ENCODE data around the gene SMIM38. TPM values are rescaled to one million over a fixed set of nuclear protein-coding genes. Genes with fewer than 3 reads are reported as not detected.

SMIM38 gene
- total RNA-seq, 1 experiment from 2014 or later, result not detected

DNA sequence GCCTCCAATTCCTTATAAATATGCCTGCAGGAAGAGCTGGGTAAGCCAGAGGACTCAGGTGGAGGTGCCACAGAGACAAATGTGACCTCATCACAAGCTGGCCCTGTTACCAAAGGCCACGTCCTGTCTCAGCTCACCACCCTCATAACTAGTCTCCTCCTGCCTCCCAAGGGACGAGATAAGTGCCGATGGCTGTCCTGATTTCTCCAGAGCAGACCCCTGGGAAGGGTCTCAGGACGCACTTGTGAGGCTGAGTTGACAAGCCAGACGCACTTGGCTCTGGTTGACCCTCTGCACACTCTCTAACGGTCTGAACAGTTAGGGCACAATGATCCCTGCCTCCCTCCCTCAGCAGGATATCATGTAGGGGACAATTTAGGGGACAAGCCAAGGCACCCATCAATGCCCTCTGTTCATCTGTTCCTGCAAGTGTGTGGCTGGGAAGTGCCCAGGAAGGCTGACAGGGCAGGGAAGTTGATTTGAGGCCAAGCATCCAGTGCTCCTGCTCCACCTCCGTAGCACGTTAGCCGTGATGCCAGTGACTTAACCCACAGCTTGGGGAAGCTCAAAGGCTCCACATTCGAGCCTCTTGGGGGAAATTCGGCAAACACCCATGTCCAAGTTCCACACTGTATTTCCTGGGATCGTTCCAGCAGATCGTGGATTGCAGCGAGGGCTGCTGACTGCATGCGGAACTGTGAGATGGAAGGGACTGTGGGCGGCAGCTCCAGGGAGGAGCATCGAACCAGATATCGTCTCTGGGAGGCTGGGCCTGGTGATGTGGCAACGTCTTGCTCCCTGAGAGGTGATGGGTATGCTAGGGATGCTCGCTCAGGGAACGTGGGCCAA lies 2.8 kb downstream of the SMIM38 start:
- DNase-seq (ENCODE audit: low read depth), result no peak

DNA sequence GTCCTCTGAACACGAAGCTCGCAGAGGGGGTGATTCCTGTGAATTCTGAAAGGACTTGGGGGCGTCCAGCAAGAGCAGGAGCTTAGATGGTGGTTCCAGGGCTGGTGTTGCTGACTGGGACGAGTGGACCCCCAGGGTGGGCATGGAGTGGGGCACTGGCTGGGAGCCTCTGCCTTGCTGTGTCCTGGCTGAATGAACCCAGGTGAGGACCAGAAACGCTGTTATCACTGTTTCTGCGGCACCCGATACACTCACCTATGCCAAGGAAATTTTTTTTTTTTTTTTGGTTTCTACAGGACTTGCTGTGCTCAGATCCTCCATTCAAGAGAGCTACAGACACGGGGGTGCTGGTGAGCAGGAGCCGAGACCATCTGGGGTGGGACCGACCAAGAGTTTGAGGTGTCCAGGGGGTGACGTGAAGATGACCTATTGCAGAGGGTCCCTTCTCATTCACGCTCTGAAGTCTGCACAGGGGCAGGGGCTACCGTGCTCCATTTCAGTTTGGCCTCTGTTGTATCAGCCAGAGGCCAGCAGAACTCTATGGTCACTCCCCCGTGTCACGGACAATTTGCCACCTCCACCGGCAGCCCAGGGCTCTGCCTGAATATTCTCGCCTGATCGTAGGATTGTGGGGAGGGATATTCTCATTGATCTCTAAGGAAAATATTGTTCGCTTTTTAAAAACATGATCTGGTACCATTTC lies 3.6 kb downstream of the SMIM38 start:
- DNase-seq (ENCODE audit: low read depth), result no peak

DNA sequence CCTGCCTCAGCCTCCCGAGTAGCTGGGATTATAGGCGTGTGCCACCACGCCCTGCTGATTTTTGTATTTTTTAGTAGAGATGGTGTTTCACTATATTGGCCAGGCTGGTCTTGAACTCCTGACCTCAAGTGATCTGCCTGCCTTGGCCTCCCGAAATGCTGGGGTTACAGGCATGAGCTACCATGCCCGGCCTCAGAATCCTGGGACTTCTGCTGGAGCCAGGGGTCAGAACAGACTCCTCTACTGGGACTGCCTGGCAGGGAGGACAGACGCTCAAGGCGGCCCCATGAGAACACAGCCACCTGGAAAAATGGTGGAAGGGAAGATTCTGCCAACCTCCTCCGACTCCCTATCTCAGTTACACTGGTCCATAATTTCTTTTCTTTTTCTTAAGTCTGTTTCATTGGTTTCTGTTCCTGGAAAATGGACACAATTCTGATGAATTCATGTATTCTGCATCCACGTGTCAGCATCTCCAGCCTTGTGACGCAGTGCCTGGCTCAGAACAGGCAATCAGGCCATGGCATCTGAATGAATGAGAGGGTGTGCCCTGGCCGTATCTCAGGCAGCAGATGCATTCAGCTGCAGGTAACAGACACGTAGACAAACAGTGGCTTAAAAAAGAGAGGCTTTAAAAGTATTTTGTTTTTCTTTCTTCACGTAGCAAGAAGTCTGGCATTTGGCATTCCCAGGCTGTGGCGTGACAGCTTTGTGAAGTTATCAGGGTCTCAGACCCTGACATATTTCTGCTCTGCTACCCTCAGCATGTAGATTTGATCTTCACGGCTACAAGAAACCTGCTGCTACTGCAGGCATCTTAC lies 4.8 kb downstream of the SMIM38 start:
- no peak for DNase-seq (ENCODE audit: low read depth)

DNA sequence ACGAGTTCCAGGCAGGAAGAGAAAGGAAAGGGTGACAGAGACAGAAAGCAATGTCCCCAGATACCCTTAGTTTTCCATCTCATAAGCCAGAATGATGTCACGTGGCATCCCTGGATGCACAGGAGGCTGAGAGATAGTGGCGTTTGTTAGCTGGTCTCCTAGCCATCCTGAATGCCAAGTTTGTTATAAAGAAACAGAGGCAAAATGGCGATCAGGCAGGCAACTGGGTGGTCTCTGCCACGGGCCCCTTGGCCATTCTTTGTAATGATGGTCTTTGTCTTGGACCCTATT lies 5.3 kb downstream of the SMIM38 start:
- no peak for DNase-seq (ENCODE audit: low read depth)

DNA sequence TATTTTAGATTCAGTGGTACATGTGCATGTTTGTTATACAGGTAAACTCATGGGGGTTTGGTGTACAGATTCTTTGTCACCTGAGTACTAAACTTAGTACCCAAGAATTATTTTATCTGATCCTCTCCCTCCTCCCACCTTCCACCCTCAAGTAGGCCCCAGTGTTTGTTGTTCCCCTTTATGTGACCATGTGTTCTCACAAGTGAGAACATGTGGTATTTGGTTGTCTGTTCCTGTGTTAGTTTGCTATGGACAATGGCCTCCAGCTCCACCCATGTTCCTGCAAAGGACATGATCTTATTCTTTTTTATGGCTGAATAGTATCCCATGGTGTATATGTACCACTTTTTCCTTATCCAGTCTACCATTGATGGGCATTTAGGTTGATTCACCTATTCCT lies 6.8 kb downstream of the SMIM38 start:
- no peak for DNase-seq (ENCODE audit: low read depth)

DNA sequence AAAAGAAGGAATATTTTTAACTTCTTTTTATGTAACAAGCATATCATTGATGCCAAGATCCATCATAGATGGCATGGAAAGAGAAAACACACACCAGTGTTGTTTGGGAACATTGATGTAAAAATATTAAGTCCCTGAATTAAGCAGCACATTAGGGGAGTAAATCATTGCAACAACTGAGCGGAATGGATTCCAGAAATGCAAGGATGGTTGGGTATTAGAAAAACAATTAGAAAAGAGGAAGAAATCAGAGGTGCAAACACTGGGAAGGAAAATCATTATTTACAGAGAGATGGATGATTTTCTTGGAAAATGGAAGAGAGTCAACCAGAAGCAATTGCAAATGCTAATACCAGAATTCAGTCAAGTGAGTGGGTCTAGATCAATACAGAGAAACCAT lies 8.1 kb downstream of the SMIM38 start:
- no peak for DNase-seq (ENCODE audit: low read depth)

DNA sequence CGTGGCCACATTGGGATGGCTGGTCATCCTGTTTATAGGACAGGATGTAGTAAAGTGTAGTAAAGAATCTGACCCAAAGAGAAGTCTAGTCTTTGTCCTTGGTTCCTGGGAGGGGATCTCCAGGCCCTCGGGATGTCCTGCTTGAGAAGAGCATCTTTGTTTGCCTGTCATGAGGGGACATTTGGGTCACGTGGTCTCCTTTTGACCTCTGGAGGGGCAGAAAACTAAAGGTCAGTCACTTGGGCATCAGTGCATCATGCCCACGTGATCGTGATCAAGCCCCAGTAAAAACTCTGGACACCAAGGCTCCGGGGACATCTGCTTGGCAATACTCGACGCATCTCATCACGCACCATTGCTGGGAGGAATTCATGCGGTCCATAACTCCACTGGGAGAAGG lies 9.1 kb downstream of the SMIM38 start:
- no peak for DNase-seq (ENCODE audit: low read depth)

DNA sequence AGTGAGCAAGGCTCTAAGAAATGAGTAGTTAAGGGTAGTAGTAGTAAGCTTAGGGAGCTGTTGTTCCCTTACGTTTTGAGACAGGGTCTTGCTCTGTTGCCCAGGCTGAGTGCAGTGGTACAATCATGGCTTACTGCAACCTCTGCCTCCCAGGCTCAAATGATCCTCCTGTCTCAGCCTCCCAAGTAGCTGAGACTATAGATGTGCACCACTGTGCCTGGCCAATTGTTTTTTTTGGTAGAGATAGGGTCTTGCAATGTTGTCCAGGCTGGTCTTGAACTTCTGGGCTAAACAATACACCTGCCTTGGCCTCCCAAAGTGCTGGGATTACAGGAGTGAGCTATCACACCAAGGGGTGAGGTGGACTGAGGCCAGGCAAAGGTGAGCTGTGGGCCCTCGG lies 10.0 kb downstream of the SMIM38 start:
- no peak for DNase-seq (ENCODE audit: low read depth)

DNA sequence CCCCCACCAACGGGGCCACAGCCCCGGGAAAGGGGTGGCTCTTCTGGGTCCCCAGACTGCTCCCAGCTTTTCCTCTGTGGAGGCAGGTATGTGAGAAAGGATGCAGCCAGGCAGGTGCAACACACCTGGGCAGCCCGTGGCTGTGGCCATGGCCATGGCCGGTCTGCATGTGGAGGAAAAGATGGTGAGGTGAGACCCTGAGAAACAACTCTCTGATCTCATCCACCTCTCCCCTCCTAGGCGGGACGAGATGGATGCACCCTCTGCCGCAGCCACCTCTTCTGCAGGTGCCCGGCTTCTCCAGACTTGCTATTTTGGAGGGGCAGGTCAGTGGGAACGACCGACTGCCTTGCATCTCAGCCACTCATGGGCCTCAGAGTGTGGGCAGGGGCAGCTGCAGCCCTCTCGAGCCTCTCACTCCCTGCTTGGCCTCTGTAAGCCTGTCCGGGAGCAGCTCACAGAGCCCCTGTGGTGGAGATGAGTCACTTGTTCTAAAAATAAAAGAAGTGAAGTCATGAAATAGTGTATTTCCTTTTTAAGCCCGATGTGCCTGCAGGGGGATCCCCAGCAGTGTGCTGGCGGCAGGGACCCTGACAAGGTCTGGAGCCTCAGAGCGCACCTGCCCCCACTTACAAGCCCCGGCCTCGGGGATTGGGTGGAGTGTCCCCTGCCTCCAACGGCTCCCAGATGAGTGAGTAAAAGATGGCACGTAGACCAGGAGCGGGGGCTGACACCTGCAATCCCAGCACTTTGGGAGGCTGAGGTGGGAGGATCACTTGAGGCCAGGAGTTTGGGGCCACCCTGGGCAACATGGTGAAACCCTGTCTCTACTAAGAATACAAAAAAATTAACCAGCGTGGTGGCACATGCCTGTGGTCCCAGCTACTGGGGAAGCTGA lies 10.7 kb downstream of the SMIM38 start:
- peak; percentile 89 for DNase-seq (ENCODE audit: low read depth)

DNA sequence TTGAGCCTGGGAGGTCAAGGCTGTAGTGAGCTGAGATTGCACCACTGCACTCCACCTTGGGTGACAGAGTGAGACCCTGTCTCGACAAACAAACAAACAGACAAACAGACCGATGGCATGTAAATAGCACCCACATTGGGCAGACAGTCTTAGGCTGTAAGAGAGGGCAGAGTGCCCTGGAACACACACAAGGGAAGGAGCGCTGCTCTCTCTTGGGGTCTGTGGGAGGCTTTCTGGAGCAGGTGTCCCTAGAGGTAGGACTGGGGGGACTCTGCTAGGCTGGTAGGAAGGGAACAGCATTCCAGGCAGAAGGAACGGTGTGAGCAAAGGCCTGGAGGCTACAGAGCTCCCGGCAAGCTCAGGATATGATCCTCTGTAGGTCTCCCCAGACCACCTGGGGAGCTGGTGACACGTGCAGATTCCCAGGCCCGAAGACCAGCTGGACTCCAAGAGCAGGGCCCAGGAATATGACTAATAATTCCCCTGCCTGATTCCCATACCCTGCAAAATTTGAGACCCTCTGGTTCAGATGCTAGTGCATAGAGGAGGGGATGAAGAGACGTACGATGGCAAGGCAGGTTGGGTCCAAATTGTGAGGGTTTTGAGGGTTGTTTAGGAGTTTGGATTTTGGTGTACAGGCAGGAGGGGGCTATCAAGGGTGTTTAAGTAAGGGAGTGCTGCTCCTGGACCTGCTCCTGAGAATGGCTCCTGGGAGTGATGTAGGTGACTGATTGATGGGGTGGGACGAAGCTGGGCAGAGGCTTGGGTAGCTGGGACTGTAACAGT lies 11.6 kb downstream of the SMIM38 start:
- no peak for DNase-seq (ENCODE audit: low read depth)

DNA sequence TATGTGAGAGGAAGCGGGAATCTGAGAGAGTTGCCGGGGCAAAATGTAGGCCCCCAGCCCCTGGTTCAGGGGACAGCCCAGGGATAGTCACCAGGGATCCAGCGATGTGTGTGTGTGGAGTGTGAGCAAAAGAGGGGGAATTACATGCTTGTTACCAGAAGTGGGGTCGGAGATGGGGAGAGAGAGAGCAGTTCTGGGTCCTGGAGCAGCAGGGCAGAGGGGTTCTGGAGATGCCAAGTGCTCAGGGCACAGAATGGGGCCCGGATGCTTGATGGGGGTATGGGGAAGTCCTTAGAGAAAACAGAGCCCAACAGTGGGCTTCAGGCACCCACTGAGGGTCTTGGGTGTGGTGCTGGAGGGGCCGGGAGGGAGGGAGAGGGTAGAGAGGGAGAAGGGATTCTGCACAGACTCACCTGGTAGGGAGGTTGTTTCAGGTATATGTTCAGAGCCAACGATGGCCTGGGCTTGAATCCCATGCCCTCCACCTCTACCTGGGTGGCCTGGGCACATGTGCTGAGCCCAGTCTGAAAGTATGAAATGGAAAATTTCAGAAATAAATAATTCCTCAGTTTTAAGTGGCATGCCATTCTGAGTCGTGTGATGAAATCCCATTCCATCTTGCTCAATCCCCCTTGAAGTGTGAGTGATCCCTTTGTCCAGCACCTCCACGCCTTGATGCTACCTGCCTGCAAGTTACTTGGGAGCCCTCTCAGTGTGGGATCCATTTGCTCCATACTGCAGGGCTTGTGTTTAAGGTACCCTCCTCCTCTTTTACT lies 12.4 kb downstream of the SMIM38 start:
- DNase-seq (ENCODE audit: low read depth), result no peak

DNA sequence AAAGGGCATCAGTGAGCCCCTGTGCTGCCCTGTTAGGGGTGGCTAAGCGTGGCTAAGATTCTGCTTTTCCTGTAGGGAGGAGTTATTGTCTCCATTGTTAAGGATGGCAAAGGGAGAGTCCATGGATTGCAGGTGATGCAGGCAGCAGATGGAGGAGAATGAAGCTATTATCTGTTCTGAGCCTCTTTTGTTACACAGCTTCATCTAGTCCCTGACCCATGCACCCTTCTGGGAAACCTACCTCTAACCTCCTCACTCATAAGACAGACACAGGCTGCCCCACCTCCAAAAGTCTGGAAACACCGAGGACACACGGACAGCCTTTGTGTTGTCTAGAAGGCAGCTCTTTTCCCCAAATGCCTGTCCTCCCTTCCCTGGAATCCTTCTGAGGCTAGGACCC lies 13.7 kb downstream of the SMIM38 start:
- no peak for DNase-seq (ENCODE audit: low read depth)

DNA sequence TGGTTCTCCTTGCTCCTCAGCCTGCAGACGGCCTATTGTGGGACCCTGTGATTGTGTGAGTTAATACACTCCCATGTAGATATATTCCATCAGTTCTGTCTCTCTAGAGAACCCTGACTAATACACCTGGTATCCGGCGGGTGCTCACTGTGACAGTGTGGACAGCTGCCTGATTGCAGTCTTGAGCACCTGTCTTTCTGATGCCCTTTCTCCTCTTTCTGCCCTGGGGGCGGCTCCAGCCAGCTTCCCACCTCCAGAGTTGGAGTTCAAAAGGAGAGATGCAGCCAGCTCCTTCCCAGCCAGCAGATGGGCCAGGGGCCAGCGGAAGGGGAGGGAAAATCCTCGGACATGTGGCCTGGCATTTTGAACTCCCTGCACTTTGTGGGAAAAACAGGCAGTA lies 15.0 kb downstream of the SMIM38 start:
- DNase-seq (ENCODE audit: low read depth), result no peak

DNA sequence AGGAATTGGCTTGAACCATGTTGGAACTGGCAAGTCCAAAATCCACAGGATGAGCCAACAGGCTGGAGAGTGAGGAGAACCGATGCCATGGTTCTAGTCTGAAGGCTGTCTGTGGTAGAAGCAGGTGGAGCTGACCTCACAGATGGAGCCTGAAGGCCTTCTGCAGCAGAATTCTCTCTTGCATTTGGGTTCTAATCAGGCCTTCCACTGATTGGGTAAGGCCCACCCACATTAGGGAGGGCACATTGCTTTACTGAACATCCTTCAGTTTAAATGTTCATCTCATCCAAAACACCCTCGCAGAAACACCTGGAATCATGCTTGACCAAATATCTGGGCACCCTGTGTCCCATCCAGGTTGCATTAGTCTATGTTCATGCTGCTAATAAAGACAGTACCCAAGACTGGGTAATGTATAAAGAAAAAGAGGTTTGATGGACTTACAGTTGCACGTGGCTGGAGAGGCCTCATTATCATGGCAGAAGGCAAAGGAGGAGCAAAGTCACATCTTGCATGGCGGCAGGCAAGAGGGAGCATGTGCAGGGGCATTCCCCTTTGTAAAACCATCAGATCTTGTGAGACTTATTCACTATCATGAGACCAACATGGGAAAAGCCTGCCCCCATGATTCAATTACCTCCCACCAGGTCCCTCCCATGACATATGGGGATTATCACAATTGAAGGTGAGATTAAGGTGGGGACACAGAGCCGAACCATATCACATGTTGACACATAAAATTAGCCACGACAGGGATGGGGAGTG lies 15.9 kb downstream of the SMIM38 start:
- DNase-seq (ENCODE audit: low read depth), result no peak

DNA sequence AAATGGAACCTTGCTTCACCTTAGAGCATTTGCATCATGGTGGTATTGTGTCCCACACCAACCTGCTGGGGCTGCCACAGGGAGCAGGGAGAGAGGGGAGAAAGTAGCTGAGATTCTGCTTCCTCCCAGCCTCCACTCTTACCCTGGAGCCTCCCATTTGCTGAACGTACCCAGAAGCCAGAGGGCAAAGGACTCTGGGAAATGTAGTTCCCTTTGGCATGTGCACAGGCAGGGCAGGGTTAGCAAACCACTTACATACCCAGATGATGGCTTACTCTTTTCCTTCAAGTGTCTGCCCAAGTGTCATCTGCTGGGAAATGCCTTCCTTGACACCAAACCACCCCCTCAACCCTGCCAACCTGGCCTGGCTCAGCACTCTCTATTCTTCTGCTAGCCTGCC lies 16.9 kb downstream of the SMIM38 start:
- no peak for DNase-seq (ENCODE audit: low read depth)

DNA sequence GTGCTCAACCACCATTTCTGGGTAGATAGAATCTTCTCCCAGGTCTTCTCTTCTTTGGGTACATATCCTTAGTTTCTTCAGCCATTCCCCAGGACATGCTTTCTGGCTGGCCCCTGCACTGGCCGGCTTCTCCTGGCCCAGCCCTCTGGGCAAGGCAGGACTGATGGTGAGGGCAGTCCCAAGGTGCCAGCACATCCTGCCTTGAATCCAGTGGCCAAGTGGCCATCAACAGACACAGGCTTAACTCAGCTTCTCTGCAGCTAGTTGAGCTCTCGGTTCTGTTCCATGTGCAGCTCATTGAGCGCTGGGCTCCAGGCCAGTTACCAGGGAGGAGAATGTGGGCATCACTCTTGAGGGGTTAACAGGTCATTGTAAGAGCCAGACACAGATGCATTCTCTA lies 17.6 kb downstream of the SMIM38 start:
- no peak for DNase-seq (ENCODE audit: low read depth)

DNA sequence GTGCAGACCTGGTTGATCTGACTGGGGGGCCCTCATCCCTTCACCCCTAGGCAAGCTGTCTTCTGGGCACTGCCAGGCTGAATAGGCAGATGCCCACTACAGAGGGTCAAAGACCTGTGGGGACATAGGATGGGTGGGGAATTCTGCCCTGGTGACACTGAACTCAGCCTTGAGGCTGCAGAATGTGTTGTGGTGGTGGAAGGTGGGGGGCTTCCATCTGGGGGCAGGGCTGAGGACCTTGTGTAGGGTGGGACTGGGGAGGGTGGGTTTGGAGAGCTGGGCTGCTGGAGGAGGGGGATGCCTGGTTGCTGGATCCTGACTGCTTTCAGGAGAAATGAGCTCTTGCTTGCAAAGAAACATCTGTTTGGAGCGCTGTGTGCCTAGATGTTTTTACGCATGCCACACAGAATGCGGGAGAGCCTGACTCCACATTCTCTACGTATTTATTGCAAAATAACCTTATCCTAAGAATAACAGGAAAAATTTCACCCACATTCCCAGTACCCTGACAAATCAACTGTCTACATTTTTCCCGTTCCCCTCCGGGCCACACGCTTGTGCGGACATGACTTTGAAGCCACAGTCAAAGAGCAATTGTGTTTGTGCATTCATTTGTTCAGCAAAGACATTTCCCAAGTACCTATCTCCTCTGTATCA lies 18.3 kb downstream of the SMIM38 start:
- no peak for DNase-seq (ENCODE audit: low read depth)

DNA sequence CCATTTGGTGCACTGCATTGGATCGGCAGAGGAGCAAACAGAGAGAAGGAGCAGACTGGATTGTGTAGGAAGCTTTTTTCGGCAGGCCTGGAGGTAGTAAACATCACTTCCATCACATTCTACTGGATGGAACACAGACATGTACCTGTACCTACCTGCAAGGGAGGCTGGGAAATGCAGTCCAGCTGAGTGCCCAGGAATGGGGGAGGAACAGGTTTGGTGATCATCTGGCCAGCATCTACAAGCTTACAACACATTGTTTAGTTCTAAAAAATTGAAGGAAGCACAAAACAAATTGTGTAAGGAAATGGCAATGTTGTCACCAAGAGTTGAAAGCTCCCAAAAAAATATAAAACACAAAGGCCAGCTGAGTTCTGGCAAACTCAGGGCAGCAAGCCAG lies 19.1 kb downstream of the SMIM38 start:
- no peak for DNase-seq (ENCODE audit: low read depth)

Measured in HT1080 (cell line).